Caco-2 (cell line): ENCODE measurements around the gene ZSWIM5. TPM values are rescaled to one million over a fixed set of nuclear protein-coding genes. Genes with fewer than 3 reads are reported as not detected.

Experiments
- BruUV-seq: library from RNA; stranded (reverse); fragments of 400-500 nt; replicated peaks from 2 replicates; lab custom pipeline; 2021; lab: Mats Ljungman, UMichigan
- CTCF ChIA-PET: fragments of 300-600 bp; sonication (Branson Sonifier 250); formaldehyde crosslinking; loops from one replicate; lab custom pipeline; 2022; ENCODE audit warnings: antibody characterized with exemption; lab: Charles Lee
- POLR2A ChIA-PET: fragments of 300-600 bp; sonication (Branson Sonifier 250); formaldehyde crosslinking; loops from one replicate; lab custom pipeline; 2022; ENCODE audit warnings: antibody characterized with exemption; lab: Charles Lee
- DNase-seq, 2 experiments: peaks; one replicate each; pipeline versions ENCODE4 v3.0.0 to v3.0.0-alpha.2; 2020 to 2022
- H3K27me3 ChIP-seq: replicated peaks from 2 replicates; pipeline ENCODE4 v1.6.0; 2011; ENCODE audit warnings: low read length; ENCODE audit not compliant: control insufficient read depth, insufficient read depth
- H3K36me3 ChIP-seq: 2 replicates; pipeline ENCODE4 v1.5.1; 2011; ENCODE audit warnings: low read length; ENCODE audit not compliant: control insufficient read depth, insufficient read depth
- H3K4me1 ChIP-seq: fragments of 250-450 bp; sonication (Bioruptor Pico); 2 replicates; pipeline ENCODE4 v1.5.1; 2020; ENCODE audit warnings: mild to moderate bottlenecking
- H3K4me3 ChIP-seq: 2 replicates; pipeline ENCODE4 v1.5.1; 2011; ENCODE audit warnings: low read depth, mild to moderate bottlenecking, control low read depth, low read length
- H3K9me3 ChIP-seq: fragments of 250-450 bp; sonication (Bioruptor Pico); 2 replicates; pipeline ENCODE4 v1.5.1; 2020; ENCODE audit warnings: mild to moderate bottlenecking, moderate library complexity
- H3K27ac Mint-ChIP-seq: one replicate; pipeline ENCODE4 v1.8.0; 2022; ENCODE audit warnings: mixed read lengths; ENCODE audit not compliant: unreplicated experiment
- H3K27me3 Mint-ChIP-seq: one replicate; pipeline ENCODE4 v1.8.0; 2022; ENCODE audit warnings: mixed read lengths; ENCODE audit not compliant: insufficient read depth, unreplicated experiment
- H3K36me3 Mint-ChIP-seq: one replicate; pipeline ENCODE4 v1.8.0; 2022; ENCODE audit warnings: mild to moderate bottlenecking, mixed read lengths; ENCODE audit not compliant: insufficient read depth, unreplicated experiment
- H3K4me1 Mint-ChIP-seq: one replicate; pipeline ENCODE4 v1.8.0; 2022; ENCODE audit warnings: low read depth, mixed read lengths; ENCODE audit not compliant: unreplicated experiment
- H3K4me3 Mint-ChIP-seq: one replicate; pipeline ENCODE4 v1.8.0; 2022; ENCODE audit warnings: mild to moderate bottlenecking, moderate library complexity, mixed read lengths; ENCODE audit not compliant: unreplicated experiment
- H3K9me3 Mint-ChIP-seq: one replicate; pipeline ENCODE4 v1.8.0; 2022; ENCODE audit warnings: mixed read lengths; ENCODE audit not compliant: unreplicated experiment
- intact Hi-C: fragments of 100-400 bp; cut with micrococcal nuclease; formaldehyde crosslinking; loops from one replicate; pipeline ENCODE4 v1.10.0; 2022; ENCODE audit not compliant: unreplicated experiment
- total RNA-seq: library from RNA; stranded (reverse); gene quantifications from 2 replicates; pipeline ENCODE4 v1.2.3, GENCODE V29; 2022
- TF ChIP-seq, protein P1 (sequence below), 2 experiments: fragments of 200-600 bp in 1 of 2; IDR thresholded peaks; 1 replicate in 1 of 2; 2 replicates in 1 of 2; pipeline versions ENCODE4 v1.5.1 to v1.8.0; 2011 to 2022; ENCODE audit warnings: antibody characterized with exemption in 1 of 2, control low read depth in 1 of 2, inconsistent platforms in 1 of 2, low read depth in 1 of 2, low read length in 1 of 2, mild to moderate bottlenecking in 1 of 2, moderate library complexity in 1 of 2; ENCODE audit not compliant: insufficient read depth in 1 of 2, severe bottlenecking in 1 of 2, unreplicated experiment in 1 of 2

The ZSWIM5 gene
- total RNA-seq, 1 experiment from 2014 or later: 0.54 TPM

GRCh38 chr1:45047032-45047431, 159.4 kb downstream of the ZSWIM5 start:
- no peak for DNase-seq
- Histone ChIP-seq H3K27me3 (no peaks in the 10 kb centered on the region), H3K4me1 (no peaks in the 10 kb centered on the region), H3K4me3 (no peak overlapping the region), H3K9me3 (no peaks in the 10 kb centered on the region), H3K36me3 (no peaks in the 10 kb centered on the region)
- no peak overlapping the region for H3K27ac Mint-ChIP-seq
- TF ChIP-seq, protein P1, sequence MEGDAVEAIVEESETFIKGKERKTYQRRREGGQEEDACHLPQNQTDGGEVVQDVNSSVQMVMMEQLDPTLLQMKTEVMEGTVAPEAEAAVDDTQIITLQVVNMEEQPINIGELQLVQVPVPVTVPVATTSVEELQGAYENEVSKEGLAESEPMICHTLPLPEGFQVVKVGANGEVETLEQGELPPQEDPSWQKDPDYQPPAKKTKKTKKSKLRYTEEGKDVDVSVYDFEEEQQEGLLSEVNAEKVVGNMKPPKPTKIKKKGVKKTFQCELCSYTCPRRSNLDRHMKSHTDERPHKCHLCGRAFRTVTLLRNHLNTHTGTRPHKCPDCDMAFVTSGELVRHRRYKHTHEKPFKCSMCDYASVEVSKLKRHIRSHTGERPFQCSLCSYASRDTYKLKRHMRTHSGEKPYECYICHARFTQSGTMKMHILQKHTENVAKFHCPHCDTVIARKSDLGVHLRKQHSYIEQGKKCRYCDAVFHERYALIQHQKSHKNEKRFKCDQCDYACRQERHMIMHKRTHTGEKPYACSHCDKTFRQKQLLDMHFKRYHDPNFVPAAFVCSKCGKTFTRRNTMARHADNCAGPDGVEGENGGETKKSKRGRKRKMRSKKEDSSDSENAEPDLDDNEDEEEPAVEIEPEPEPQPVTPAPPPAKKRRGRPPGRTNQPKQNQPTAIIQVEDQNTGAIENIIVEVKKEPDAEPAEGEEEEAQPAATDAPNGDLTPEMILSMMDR (IDR thresholded peaks at IDR 0.05; ENCODE audit: insufficient read depth in 1 of 2, low read depth in 1 of 2, low read length in 1 of 2, severe bottlenecking in 1 of 2, unreplicated experiment in 1 of 2): no peak
- intact Hi-C loops: no loop called here
- ChIA-PET CTCF (no interaction called here), POLR2A (no interaction called here)
- H3K4me1 Mint-ChIP-seq: no peaks in the 10 kb centered on the region
- H3K36me3 Mint-ChIP-seq: no peaks in the 10 kb centered on the region
- H3K27me3 Mint-ChIP-seq: no peaks in the 10 kb centered on the region
- H3K9me3 Mint-ChIP-seq: no peaks in the 10 kb centered on the region
- H3K4me3 Mint-ChIP-seq: no peak overlapping the region
- no TSS peak for BruUV-seq

DNA sequence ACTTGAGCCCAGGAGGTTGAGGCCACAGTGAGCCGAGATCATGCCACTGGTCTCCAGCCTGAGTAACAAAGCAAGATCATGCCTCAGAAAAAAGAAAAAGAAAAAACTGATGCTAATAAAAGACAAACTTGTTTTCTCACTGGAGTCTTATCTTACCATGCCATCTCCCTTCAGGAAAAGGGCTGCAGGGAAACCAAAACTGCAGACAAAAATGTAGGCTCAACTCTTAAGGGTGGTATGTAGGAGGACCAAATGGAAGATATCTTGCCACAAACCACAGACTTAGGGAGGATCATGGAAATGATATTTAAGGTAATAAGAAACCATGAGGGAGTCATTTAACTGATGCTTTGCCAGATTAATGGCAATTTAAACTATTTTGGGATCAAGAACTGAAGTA, 161.5 kb downstream of the ZSWIM5 start:
- Histone ChIP-seq H3K4me1 (no peaks in the 10 kb centered on the region), H3K4me3 (no peak overlapping the region), H3K36me3 (no peaks in the 10 kb centered on the region), H3K9me3 (no peaks in the 10 kb centered on the region), H3K27me3 (no peaks in the 10 kb centered on the region)
- Mint-ChIP-seq H3K9me3 (no peaks in the 10 kb centered on the region), H3K36me3 (no peaks in the 10 kb centered on the region), H3K4me3 (no peak overlapping the region), H3K27ac (no peak overlapping the region), H3K4me1 (no peaks in the 10 kb centered on the region), H3K27me3 (no peaks in the 10 kb centered on the region)
- POLR2A ChIA-PET: no interaction called here
- no TSS peak for BruUV-seq
- no peak for DNase-seq
- TF ChIP-seq, protein P1 (IDR thresholded peaks at IDR 0.05; ENCODE audit: insufficient read depth in 1 of 2, low read depth in 1 of 2, low read length in 1 of 2, severe bottlenecking in 1 of 2, unreplicated experiment in 1 of 2): no peak
- intact Hi-C loops: no loop called here
- CTCF ChIA-PET: no interaction called here

DNA sequence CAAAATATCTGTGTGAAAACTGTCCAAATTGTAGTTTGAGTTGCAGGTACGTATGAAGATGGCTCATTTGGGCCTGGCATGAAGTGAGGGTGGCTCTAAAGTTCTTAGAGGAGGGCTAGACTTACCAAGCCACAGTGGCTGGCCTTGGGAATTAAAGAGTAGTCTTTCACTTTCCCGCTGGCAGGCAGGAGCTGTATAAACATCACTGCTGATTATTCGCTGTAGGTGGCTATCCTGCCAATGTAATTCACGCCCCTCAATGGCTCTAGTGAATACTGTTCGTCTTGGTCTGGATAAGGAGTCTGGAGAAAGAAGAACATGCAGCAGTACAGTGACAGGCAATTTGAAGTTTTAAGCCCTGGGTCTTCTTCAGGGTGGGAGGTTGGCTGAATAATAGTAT, 163.3 kb downstream of the ZSWIM5 start:
- H3K4me3 Mint-ChIP-seq: no peak overlapping the region
- BruUV-seq: no TSS peak
- no peaks in the 10 kb centered on the region for H3K4me1 Mint-ChIP-seq

More for the DNA sequence above, 163.3 kb downstream of the ZSWIM5 start:
- intact Hi-C loops: no loop called here
- Histone ChIP-seq H3K4me1 (no peaks in the 10 kb centered on the region), H3K36me3 (no peaks in the 10 kb centered on the region), H3K9me3 (no peaks in the 10 kb centered on the region), H3K27me3 (no peaks in the 10 kb centered on the region), H3K4me3 (no peak overlapping the region)
- H3K27ac Mint-ChIP-seq: no peak overlapping the region
- TF ChIP-seq, protein P1 (IDR thresholded peaks at IDR 0.05; ENCODE audit: insufficient read depth in 1 of 2, low read depth in 1 of 2, low read length in 1 of 2, severe bottlenecking in 1 of 2, unreplicated experiment in 1 of 2): no peak
- H3K27me3 Mint-ChIP-seq: no peaks in the 10 kb centered on the region
- no peak for DNase-seq
- H3K9me3 Mint-ChIP-seq: no peaks in the 10 kb centered on the region
- ChIA-PET CTCF (no interaction called here), POLR2A (no interaction called here)
- H3K36me3 Mint-ChIP-seq: no peaks in the 10 kb centered on the region
